ENCODE data around the gene HSPA13.

DNA sequence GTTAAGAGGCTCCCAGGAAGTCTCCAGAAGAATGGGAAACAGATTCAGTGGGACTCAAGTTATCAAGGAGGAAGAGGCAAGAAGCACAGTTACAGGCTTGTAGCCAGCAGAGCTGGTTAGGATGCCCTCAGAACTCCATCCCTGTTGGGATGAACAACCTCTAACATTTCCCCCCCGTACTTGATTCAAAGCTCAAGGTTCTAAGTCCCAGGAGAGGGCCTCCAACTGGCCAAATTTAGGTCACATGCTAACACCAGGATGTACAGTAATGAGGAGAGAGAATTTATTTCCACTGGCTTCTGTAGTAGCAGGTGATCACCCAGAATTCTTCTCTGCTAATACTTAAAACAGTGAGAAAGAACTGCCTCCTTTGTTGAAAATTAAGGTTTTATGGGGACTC is 22.3 kb upstream of the HSPA13 start:
- TF ChIP-seq, protein P1, sequence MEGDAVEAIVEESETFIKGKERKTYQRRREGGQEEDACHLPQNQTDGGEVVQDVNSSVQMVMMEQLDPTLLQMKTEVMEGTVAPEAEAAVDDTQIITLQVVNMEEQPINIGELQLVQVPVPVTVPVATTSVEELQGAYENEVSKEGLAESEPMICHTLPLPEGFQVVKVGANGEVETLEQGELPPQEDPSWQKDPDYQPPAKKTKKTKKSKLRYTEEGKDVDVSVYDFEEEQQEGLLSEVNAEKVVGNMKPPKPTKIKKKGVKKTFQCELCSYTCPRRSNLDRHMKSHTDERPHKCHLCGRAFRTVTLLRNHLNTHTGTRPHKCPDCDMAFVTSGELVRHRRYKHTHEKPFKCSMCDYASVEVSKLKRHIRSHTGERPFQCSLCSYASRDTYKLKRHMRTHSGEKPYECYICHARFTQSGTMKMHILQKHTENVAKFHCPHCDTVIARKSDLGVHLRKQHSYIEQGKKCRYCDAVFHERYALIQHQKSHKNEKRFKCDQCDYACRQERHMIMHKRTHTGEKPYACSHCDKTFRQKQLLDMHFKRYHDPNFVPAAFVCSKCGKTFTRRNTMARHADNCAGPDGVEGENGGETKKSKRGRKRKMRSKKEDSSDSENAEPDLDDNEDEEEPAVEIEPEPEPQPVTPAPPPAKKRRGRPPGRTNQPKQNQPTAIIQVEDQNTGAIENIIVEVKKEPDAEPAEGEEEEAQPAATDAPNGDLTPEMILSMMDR (IDR thresholded peaks at IDR 0.05) = no peak
- no peak for TF ChIP-seq POLR2A (IDR thresholded peaks at IDR 0.05)

Measured in thyroid gland (tissue), 4 donors.